ENCODE data around the gene NLGN2. TPM values are rescaled to one million over a fixed set of nuclear protein-coding genes. Genes with fewer than 3 reads are reported as not detected.

The NLGN2 gene
- total RNA-seq, 1 experiment from 2014 or later: 70.2 TPM

DNA sequence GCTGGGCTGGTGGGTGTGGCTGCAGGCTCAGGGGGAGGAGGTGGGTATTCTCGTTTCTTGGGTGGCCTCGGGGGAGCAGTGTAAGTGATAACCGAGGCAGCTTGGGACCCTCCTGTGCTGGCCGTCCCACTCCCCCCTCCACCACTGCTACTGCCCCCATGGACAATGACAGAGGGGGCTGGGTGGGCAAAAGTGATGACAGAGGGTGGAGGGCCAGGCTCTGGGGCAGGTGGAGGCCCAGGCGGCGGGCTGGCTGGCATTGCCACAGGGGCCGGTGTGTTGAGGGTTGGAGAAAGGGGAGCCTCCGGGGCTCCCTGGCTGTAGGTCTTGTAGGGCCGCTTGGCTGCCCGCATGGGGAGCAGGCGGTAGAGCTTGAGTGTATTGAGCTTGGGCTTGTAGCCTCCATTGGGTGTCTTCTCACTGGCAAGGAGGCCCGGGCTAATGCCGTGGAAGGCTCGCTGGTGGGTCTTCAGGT lies 55.8 kb downstream of the NLGN2 start:
- Histone ChIP-seq H3T11ph (ENCODE audit: low read length) (no peak overlapping the region), H4K20me1 (ENCODE audit: control insufficient read depth, insufficient read depth, insufficient read length) (peaks cover 2% of the 10 kb centered on the region), H2AK5ac (ENCODE audit: insufficient read length, low read length) (no peak overlapping the region), H4K5ac (ENCODE audit: insufficient read length, low read depth, low read length) (no peak overlapping the region), H3K27me3 (ENCODE audit: insufficient read depth, low read length) (no peaks in the 10 kb centered on the region), H3K4me2 (ENCODE audit: insufficient read depth, insufficient read length, low read length) (no peak overlapping the region), H3K23me2 (ENCODE audit: insufficient read length, low read depth, low read length, poor library complexity, severe bottlenecking) (no peaks in the 10 kb centered on the region), H3K79me2 (ENCODE audit: insufficient read depth, low read length) (no peaks in the 10 kb centered on the region), H2BK20ac (ENCODE audit: low read depth, low read length, poor library complexity, severe bottlenecking) (no peak overlapping the region), H2BK12ac (ENCODE audit: insufficient read length, low read depth, low read length) (no peak overlapping the region), H2AFZ (ENCODE audit: low read length) (no peak overlapping the region), H3K4me1 (ENCODE audit: insufficient read depth, low read length) (peaks cover 8% of the 10 kb centered on the region; the same call in 1 of the 2 replicates), H3K4ac (ENCODE audit: low read depth, low read length) (no peak overlapping the region), H2BK15ac (ENCODE audit: low read depth, low read length) (no peak overlapping the region), H2BK120ac (ENCODE audit: low read depth, low read length, poor library complexity, severe bottlenecking) (no peak overlapping the region), H3K23ac (ENCODE audit: insufficient read length, low read depth, low read length) (no peak overlapping the region), H4K91ac (ENCODE audit: insufficient read length, low read depth, low read length) (no peak overlapping the region), H2BK5ac (ENCODE audit: insufficient read length, low read length) (no peak overlapping the region), H3K18ac (ENCODE audit: insufficient read length, low read depth, low read length) (no peak overlapping the region), H3K79me1 (ENCODE audit: insufficient read depth, low read depth, low read length, poor library complexity, severe bottlenecking) (no peaks in the 10 kb centered on the region), H3K9me3 (ENCODE audit: control insufficient read depth, low read depth, low read length) (no peaks in the 10 kb centered on the region), H3K27ac (ENCODE audit: insufficient read length, low read depth, low read length) (no peak overlapping the region), H4K8ac (replicated peaks; ENCODE audit: insufficient read length, low read depth, low read length) (no peak overlapping the region), H3K56ac (ENCODE audit: insufficient read length, low read depth, low read length) (no peak overlapping the region), H3K9ac (ENCODE audit: extremely low read depth, insufficient read length, low read length) (no peak overlapping the region), H3K14ac (ENCODE audit: insufficient read depth, low read length) (no peak overlapping the region)
- Mint-ChIP-seq H3K36me3 (ENCODE audit: insufficient read depth in 1 of 3, low read depth in 3 of 3) (peaks cover 3 to 20% (median 18%) of the 10 kb centered on the region in 3 experiments; a peak in 5 of 7 replicates), H3K4me1 (peaks cover 9 to 21% of the 10 kb centered on the region in 2 experiments), H3K27me3 (ENCODE audit: low read depth) (no peaks in the 10 kb centered on the region), H3K4me3 (no peak overlapping the region), H3K27ac (no peak overlapping the region; a peak in 2 of 7 replicates), H3K9me3 (no peaks in the 10 kb centered on the region)
- no CpG with 5 or more reads among the region's 14 CpGs for WGBS (ENCODE audit: extremely low coverage, insufficient read length, low lambda C conversion rate)
- DNase-seq: no peak
- TF ChIP-seq CTCF (conservative IDR thresholded peaks at IDR 0.05): no peak
